Measurements from ENCODE around the gene SMOC2.

DNA sequence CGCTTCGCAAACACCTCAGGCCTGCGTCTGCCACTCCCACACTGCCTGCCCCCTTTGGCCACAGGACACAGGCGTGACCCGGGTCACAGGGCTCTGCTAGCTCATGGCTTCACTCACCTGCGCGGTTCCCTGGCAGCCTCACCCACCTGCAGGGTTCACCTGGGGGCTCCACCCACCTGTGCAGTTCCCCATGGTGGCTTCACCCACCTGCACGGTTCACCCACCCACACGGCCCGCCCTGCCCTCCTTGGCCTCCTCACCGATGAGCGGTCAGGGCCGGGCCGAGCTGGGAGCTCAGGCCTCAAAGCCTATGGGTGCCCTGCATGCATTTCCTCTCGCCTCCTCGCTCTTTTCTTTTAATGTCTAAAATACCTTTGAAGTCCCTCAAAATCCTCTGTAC lies 54.7 kb downstream of the SMOC2 start:
- TF ChIP-seq, protein P1, sequence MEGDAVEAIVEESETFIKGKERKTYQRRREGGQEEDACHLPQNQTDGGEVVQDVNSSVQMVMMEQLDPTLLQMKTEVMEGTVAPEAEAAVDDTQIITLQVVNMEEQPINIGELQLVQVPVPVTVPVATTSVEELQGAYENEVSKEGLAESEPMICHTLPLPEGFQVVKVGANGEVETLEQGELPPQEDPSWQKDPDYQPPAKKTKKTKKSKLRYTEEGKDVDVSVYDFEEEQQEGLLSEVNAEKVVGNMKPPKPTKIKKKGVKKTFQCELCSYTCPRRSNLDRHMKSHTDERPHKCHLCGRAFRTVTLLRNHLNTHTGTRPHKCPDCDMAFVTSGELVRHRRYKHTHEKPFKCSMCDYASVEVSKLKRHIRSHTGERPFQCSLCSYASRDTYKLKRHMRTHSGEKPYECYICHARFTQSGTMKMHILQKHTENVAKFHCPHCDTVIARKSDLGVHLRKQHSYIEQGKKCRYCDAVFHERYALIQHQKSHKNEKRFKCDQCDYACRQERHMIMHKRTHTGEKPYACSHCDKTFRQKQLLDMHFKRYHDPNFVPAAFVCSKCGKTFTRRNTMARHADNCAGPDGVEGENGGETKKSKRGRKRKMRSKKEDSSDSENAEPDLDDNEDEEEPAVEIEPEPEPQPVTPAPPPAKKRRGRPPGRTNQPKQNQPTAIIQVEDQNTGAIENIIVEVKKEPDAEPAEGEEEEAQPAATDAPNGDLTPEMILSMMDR (IDR thresholded peaks at IDR 0.05): no peak
- no peak for TF ChIP-seq POLR2A (IDR thresholded peaks at IDR 0.05)

Data from Peyer's patch (tissue), 4 donors.